GM12878 (cell line): ENCODE measurements around the gene PPM1D. TPM values are rescaled to one million over a fixed set of nuclear protein-coding genes. Genes with fewer than 3 reads are reported as not detected.

Experiments
- ATAC-seq: fragments of 200-7000 bp; cut with Tn5 transposase; 3 replicates; pipeline ENCODE4 v1.9.1; 2020; ENCODE audit warnings: mild to moderate bottlenecking, moderate library complexity
- BruUV-seq: library from RNA; stranded (reverse); fragments of 400-500 nt; replicated peaks from 2 replicates; lab custom pipeline; 2021; lab: Mats Ljungman, UMichigan
- CTCF ChIA-PET: fragments of 300-600 bp; sonication (Branson Sonifier 250); formaldehyde crosslinking; extraction: SDS; loops from one replicate; lab custom pipeline; 2021; ENCODE audit warnings: inconsistent platforms; lab: Yijun Ruan, JAX
- POLR2A ChIA-PET: fragments of 350-600 bp; formaldehyde crosslinking; extraction: SDS; loops from one replicate; lab custom pipeline; 2021; ENCODE audit warnings: inconsistent platforms; lab: Charles Lee
- RAD21 ChIA-PET: fragments of 300-600 bp; sonication (Branson Sonifier 250); formaldehyde crosslinking; loops from one replicate; lab custom pipeline; 2023; ENCODE audit warnings: antibody characterized with exemption; ENCODE audit not compliant: unreplicated experiment; lab: Charles Lee
- SMC1A ChIA-PET: fragments of 300-600 bp; sonication (Branson Sonifier 250); formaldehyde crosslinking; loops from one replicate; lab custom pipeline; 2023; ENCODE audit not compliant: unreplicated experiment, uncharacterized antibody; lab: Charles Lee
- DNase-seq: peaks from one replicate; pipeline ENCODE4 v3.0.0-alpha.2; 2011; ENCODE audit warnings: low read depth, low spot score
- FAIRE-seq: peaks from 3 replicates; lab custom pipeline; 2011; peaks lifted over from hg19 to GRCh38; lab: Jason Lieb, UNC
- H2AFZ ChIP-seq: 2 replicates; pipeline ENCODE4 v1.6.0; 2011; ENCODE audit warnings: low read depth, low read length, control low read depth; ENCODE audit not compliant: control insufficient read depth
- H3K27ac ChIP-seq: 2 replicates; pipeline ENCODE4 v1.5.1; 2011; ENCODE audit warnings: control low read depth; ENCODE audit not compliant: control insufficient read depth, insufficient read depth
- H3K27me3 ChIP-seq, 2 experiments: replicated peaks in 1 of 2; 2 replicates each; pipeline versions ENCODE4 v1.6.0 to v1.6.1; 2011; ENCODE audit warnings: low read length in 1 of 2; ENCODE audit not compliant: control insufficient read depth in 2 of 2, insufficient read depth in 2 of 2
- H3K36me3 ChIP-seq, 2 experiments: 2 replicates each; pipeline ENCODE4 v1.5.1; 2011; ENCODE audit warnings: low read length in 1 of 2; ENCODE audit not compliant: control insufficient read depth in 2 of 2, insufficient read depth in 2 of 2
- H3K4me1 ChIP-seq: 2 replicates; pipeline ENCODE4 v1.6.1; 2011; ENCODE audit warnings: mild to moderate bottlenecking, low read length, moderate library complexity, mixed read lengths; ENCODE audit not compliant: control insufficient read depth, insufficient read depth
- H3K4me2 ChIP-seq: 2 replicates; pipeline ENCODE4 v1.6.0; 2011; ENCODE audit warnings: control low read depth; ENCODE audit not compliant: control insufficient read depth, insufficient read depth
- H3K4me3 ChIP-seq: fragments of 200-600 bp; sonication (generic); 2 replicates; pipeline ENCODE4 v1.5.1; 2016
- H3K79me2 ChIP-seq: 2 replicates; pipeline ENCODE4 v1.6.0; 2011; ENCODE audit warnings: low read length; ENCODE audit not compliant: control insufficient read depth, insufficient read depth
- H3K9ac ChIP-seq: 2 replicates; pipeline ENCODE4 v1.8.0; 2011; ENCODE audit warnings: low read length, control low read depth, mixed read lengths; ENCODE audit not compliant: control insufficient read depth, insufficient read depth
- H3K9me3 ChIP-seq: replicated peaks from 3 replicates; pipeline ENCODE4 v1.5.1; 2011; ENCODE audit warnings: mild to moderate bottlenecking, low read length; ENCODE audit not compliant: control insufficient read depth, insufficient read depth
- H4K20me1 ChIP-seq: 2 replicates; pipeline ENCODE4 v1.6.0; 2011; ENCODE audit not compliant: control insufficient read depth, insufficient read depth
- ATF7 ChIP-seq: fragments of 450-650 bp; IDR thresholded peaks from 2 replicates; pipeline ENCODE4 v1.6.1; 2016; ENCODE audit warnings: low read depth, mild to moderate bottlenecking
- EED ChIP-seq: sonication (generic); IDR thresholded peaks from 2 replicates; pipeline ENCODE4 v1.6.1; 2016; ENCODE audit warnings: antibody characterized with exemption, low read depth
- ESRRA ChIP-seq: IDR thresholded peaks from 2 replicates; pipeline ENCODE4 v1.6.1; 2012; ENCODE audit warnings: mild to moderate bottlenecking, low read length, improper control_type of control experiment
- IKZF1 ChIP-seq: fragments of 450-650 bp; conservative IDR thresholded peaks from 2 replicates; pipeline ENCODE4 v1.6.1; 2017; ENCODE audit warnings: antibody characterized with exemption, mild to moderate bottlenecking
- KLF5 ChIP-seq: fragments of 450-650 bp; IDR thresholded peaks from 2 replicates; pipeline ENCODE4 v1.6.1; 2014; ENCODE audit warnings: mild to moderate bottlenecking; ENCODE audit not compliant: partially characterized antibody
- LARP7 ChIP-seq: fragments of 450-650 bp; IDR thresholded peaks from 2 replicates; pipeline ENCODE4 v1.6.1; 2017; ENCODE audit warnings: mild to moderate bottlenecking
- MTA2 ChIP-seq: fragments of 450-650 bp; IDR thresholded peaks from 2 replicates; pipeline ENCODE4 v1.6.1; 2016; ENCODE audit warnings: low read depth, mild to moderate bottlenecking, moderate library complexity
- NKRF ChIP-seq: fragments of 450-650 bp; conservative IDR thresholded peaks from 2 replicates; pipeline ENCODE4 v1.6.1; 2017; ENCODE audit warnings: mild to moderate bottlenecking, moderate library complexity
- NR2C1 ChIP-seq: fragments of 450-650 bp; IDR thresholded peaks from 2 replicates; pipeline ENCODE4 v1.6.1; 2017; ENCODE audit warnings: antibody characterized with exemption, mild to moderate bottlenecking, moderate library complexity
- STAT1 ChIP-seq: fragments of 450-650 bp; conservative IDR thresholded peaks from 2 replicates; pipeline ENCODE4 v1.6.1; 2014; ENCODE audit warnings: antibody characterized with exemption, mild to moderate bottlenecking
- SUPT20H ChIP-seq: IDR thresholded peaks from 2 replicates; pipeline ENCODE4 v1.6.1; 2011; ENCODE audit warnings: low read depth, mild to moderate bottlenecking, low read length, moderate library complexity, borderline replicate concordance; ENCODE audit not compliant: control insufficient read depth
- TCF7 ChIP-seq: IDR thresholded peaks from 2 replicates; pipeline ENCODE4 v1.6.1; 2014; ENCODE audit warnings: antibody characterized with exemption, borderline replicate concordance
- USF2 ChIP-seq: IDR thresholded peaks from 2 replicates; pipeline ENCODE4 v1.6.1; 2011; ENCODE audit warnings: low read depth, low read length, improper control_type of control experiment, borderline replicate concordance
- YBX1 ChIP-seq: fragments of 450-650 bp; IDR thresholded peaks from 2 replicates; pipeline ENCODE4 v1.6.1; 2016; ENCODE audit warnings: antibody characterized with exemption
- ZBTB33 ChIP-seq: fragments of 450-650 bp; IDR thresholded peaks from 2 replicates; pipeline ENCODE4 v1.6.1; 2017; ENCODE audit warnings: mild to moderate bottlenecking
- ZNF384 ChIP-seq: IDR thresholded peaks from 2 replicates; pipeline ENCODE4 v1.6.1; 2012; ENCODE audit warnings: low read depth, mild to moderate bottlenecking, low read length, improper control_type of control experiment, borderline replicate concordance
- WGBS: methylation state at CpG from one replicate; pipeline ENCODE4 v1.1.6; 2016; ENCODE audit warnings: low lambda C conversion rate; ENCODE audit not compliant: insufficient replicate concordance, insufficient coverage; ENCODE audit errors: missing lambda C conversion rate; 5-methylcytosine and 5-hydroxymethylcytosine counted together
- in situ Hi-C: fragments of 300-500 bp; cut with MboI; formaldehyde crosslinking; loops from 9 replicates; pipeline ENCODE4 v1.14.3; 2018; ENCODE audit warnings: mixed read lengths
- intact Hi-C: fragments of 100-400 bp; cut with micrococcal nuclease; formaldehyde crosslinking; loops from one replicate; pipeline ENCODE4 v1.14.2; 2022; ENCODE audit not compliant: unreplicated experiment
- polyA plus RNA-seq, 11 experiments: library from polyadenylated mRNA; depleted of rRNA in 4 of 11; unstranded in 6 of 11; stranded (reverse) in 5 of 11; fragments of >200 nt; fragmentation: Nextera tagmentation in 4 of 11; fragmentation: Illumina TruSeq in 1 of 11; extraction: Ambion mirVana in 4 of 11; extraction: Trizol in 1 of 11; gene quantifications; 1 replicate in 1 of 11; 2 replicates in 10 of 11; pipeline versions ENCODE4 v1.2.1 to v1.2.3, GENCODE V29; 2011 to 2016; ENCODE audit warnings: inconsistent platforms in 2 of 11, missing spikeins in 2 of 11, low read depth in 1 of 11
- total RNA-seq, 4 experiments: library from RNA; depleted of rRNA in 3 of 4; stranded (reverse); fragments of >200 nt in 3 of 4; fragmentation: Illumina TruSeq in 1 of 4; extraction: Trizol in 1 of 4; gene quantifications; 2 replicates each; pipeline versions ENCODE4 v1.2.1 to v1.2.3, GENCODE V29; 2013 to 2021

The PPM1D gene
- total and polyA plus RNA-seq, 10 of the 15 experiments (the other 5 are each of a cell fraction or from before 2014, with no cell fraction given): 1.9 to 20.8 (median 10.7) TPM

- TF ChIP-seq TCF7: no peak
- no peak for TF ChIP-seq LARP7
- TF ChIP-seq ESRRA: no peak
- no peak for TF ChIP-seq SUPT20H
- no peak; the same call in 1 of the 2 replicates for TF ChIP-seq STAT1
- 0 out of 2 replicates have a peak, but pooled peaks have one; percentile 8 for TF ChIP-seq ZBTB33
- TF ChIP-seq MTA2: 0 out of 2 replicates have a peak, but pooled peaks have one; percentile 21
- no peak; the same call in 1 of the 2 replicates for TF ChIP-seq IKZF1
- TF ChIP-seq YBX1: no peak
- TF ChIP-seq, all 136 proteins: peak for 54
These were observed 77.5 kb downstream of the PPM1D start, which contains the start of gene BCAS3 (continued) for GRCh38 chr17:60677308-60678117.

- SMC1A ChIA-PET: interaction anchor here (0.7 to 1.4 kb wide), 3 partner anchors 78 to 600 kb away, joined by 3 to 4 read pairs (median 3); partner anchors contain the start of gene PPM1D
- Histone ChIP-seq H3K79me2 (no peaks in the 10 kb centered on the region; the same call in 1 of the 2 replicates), H3K36me3 (no peaks in the 10 kb centered on the region), H3K4me3 (peak overlapping the region; percentile 82), H4K20me1 (no peaks in the 10 kb centered on the region), H3K4me1 (no peaks in the 10 kb centered on the region), H3K9me3 (no peaks in the 10 kb centered on the region; the same call in 2 of the 3 replicates), H3K4me2 (peak overlapping the region; percentile 64), H3K9ac (peak overlapping the region; percentile 81), H2AFZ (peak overlapping the region; percentile 100), H3K27me3 (no peaks in the 10 kb centered on the region), H3K27ac (peak overlapping the region; percentile 15)
- in situ Hi-C loops: no loop called here
- RAD21 ChIA-PET: interaction anchor here (1.3 to 1.6 kb wide), 2 partner anchors 78 to 374 kb away, joined by 3 to 5 read pairs; partner anchors contain the start of gene PPM1D
- DNase-seq (no peak), FAIRE-seq (no peak), ATAC-seq (peak; percentile 0; the same call in 1 of the 3 replicates)
- 17% methylated on average over 6 of the region's 6 CpGs for WGBS
- CTCF ChIA-PET: no interaction called here
- POLR2A ChIA-PET: interaction anchor here (1.0 to 1.4 kb wide), 3 partner anchors 19 to 78 kb away, joined by 3 to 8 read pairs (median 3); partner anchors contain the start of gene PPM1D
- no TSS peak for BruUV-seq
- intact Hi-C loops: no loop called here
- TF ChIP-seq NKRF (no peak), USF2 (no peak), KLF5 (no peak), EED (no peak), NR2C1 (no peak), ATF7 (no peak), ZNF384 (no peak)
These were observed 78.1 kb downstream of the PPM1D start for GRCh38 chr17:60678118-60678444.
